T follicular helper cell (primary cell): Measurements from ENCODE around the gene FOLR2.

Experiments used
- DNase-seq: peaks from one replicate; pipeline ENCODE4 v3.0.0-alpha.2; 2020; ENCODE audit warnings: low read depth

FOLR2 gene

GRCh38 chr11:72267956-72268617 is 51.5 kb downstream of the FOLR2 start:
- no peak for DNase-seq
